Activated CD8-positive, alpha-beta memory T cell treated with anti-CD3 and anti-CD28 coated beads for 48 hours (primary cell): ENCODE results near the gene C11orf52.

Experiments
- DNase-seq, 3 experiments: peaks; one replicate each; pipeline ENCODE4 v3.0.0-alpha.2; 2020; ENCODE audit warnings: low read depth in 2 of 3, low spot score in 2 of 3

C11orf52 gene

DNA sequence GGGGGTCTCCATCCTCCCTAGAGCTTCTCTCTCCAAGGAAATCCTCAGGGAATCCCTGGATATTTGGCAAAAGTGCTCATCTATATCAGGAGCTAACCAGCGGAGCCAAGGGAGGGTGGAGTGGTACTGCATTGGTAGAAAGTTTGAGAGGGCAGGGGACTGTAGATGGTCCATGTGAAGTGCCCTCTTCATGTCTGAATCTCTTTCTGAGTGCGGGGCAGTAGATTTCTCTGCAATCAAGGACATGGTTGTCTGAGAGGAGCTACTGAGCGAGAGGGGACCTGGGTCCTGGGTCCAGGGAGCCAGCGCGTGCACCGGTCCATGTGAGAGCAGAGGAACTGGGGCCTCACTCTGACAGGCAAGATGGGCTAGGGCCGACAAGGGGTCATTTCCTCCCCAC is 19.1 kb downstream of the C11orf52 start:
- DNase-seq = no peak

DNA sequence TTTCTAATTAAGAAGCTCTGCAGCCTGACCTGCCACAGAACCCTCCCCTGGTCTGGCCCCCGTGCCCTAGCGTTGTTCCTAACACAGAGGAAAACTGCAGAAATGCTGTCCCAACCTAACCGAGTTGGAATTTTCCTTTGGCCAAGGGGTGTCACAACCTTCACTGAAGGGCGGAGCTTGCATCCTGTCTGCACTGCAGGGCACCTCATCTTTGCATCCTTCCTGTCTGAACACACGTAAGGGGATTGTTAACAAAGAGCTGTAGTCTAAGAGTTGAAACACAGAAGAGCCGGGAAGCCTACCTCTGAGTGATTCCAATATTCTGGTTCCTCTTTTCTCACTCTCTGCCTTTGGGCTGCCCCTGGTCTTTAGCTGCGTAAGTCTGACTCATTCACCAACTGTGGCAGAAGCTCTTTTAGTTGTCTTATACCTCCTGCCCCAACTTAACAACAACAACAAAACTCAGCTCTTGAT is 20.0 kb downstream of the C11orf52 start:
- no peak for DNase-seq

DNA sequence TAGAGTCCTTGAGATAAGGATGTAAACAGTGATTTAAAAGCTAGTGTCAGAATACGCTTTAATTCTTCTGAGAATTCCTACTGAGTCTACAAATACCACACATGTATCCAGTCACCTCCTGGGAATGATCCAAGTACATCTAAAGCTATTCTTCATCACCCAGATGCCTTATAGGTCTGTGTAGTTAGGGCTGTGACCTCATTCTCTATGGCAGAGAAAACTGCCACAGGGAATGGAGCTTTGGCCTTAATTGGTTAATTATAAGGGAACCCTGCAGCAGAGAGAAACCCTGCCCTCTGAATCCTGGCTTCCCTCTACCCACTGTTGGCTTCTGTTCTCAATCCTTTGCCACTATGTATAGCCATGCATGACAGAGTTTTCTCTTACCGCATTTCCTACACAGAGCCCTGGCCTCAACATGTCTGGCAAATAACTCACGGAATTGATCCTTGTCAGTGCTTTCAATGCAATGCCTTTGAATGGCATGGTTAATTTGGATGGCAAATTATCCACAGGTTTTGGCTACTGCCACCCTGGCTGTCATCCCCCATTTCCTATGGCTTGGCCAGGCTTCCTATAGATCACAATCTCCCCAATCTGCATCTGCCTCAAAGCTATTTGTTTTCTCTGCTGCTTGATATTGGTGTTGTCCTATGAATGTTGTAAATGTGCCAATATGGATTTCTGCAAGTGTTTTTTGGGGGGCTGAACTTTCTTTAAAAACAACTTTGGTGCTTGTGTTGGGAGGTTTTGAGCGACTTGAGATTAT is 21.3 kb downstream of the C11orf52 start:
- DNase-seq = no peak

DNA sequence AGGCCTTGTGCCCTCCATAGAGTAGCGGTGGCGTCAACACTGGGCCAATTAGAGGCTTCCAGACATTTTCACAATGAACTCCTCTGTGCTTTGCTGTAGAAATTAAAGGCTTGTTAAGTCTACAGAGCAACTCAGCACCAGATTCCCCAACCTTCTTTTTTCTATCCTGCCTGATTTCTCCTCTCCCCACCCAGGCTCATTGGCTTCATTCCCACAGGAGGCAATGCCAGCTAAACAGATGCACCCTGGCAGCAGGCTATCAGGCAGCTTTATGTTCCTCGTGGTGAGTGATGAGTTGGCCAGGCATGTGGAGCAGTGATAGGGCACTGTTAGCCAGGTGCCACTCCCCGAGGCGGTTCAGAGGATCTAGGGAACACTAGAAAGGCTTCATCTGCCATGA is 23.2 kb downstream of the C11orf52 start:
- DNase-seq = no peak

DNA sequence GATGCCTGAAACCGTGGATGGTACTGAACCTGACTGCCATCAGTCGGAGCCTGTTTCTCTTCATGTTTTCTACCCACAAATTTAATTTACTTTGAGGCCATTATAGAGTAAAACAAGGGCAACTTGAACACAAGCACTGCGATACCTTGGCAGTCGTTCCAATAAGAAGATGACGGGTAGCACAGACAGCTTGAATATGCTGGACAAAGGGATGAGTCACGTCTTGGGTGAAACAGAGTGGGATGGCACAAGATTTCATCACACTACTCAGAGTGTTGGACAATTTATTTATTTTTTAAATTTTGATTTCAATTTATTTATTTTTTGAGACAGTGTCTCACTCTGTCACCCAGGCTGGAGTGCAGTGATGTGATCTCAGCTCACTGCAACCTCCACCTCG is 24.1 kb downstream of the C11orf52 start:
- DNase-seq = no peak

DNA sequence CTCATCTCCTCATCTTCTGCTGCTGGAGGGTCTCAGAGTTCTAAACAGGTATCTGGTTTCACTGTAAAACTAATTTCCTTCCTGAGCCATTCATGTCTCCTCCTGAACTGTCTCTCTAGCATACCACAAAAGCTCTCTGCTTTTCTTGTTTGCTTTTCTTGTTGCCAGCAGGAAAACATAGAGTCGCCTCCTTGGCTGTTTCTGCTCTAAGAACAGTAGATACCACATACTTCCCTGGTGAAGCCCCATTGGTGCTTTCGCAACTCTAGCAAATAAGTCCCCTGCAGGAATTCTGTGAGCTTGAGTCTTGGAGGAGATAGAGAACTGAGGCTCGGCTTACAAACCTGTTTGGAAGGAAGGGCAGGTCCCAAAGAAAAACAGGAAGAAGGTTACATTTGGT is 25.4 kb downstream of the C11orf52 start:
- no peak for DNase-seq

DNA sequence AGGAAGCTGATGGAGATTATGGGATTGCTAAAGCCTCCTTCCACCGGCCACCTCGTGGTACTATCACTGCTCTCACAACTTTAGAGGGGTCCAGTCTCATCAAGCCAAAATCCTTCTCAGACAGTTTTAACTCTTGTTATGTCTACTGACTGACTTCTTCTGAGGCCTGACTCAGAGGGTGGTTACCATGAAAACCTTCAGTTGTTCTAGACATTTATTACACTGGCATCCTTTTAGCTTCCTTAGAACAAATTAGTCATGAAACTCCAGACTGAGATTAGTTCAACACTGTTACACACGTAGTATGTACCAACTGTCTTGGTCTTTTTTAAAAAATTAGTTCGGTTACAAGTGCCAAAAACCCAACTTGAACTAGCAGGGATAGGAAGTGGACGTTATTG is 25.9 kb downstream of the C11orf52 start:
- no peak for DNase-seq

DNA sequence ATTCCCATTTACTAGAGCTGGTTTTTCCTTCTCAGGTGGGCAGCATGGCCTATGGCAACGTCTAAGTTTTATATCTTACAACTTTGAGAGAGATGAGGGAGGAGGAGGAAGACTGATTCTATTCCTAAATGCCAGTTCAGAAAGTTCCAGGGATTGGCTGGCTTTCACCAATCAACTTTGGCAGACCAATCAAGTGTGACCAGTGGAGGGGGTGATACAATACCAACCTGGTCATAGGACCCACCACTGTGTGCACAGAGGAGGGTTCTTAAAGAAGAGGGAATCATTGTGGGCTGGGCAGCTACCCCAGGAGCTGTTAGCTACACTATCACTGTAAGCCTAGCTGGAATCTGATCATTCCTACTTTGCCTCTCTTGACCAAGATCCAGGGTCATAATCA is 26.5 kb downstream of the C11orf52 start:
- no peak for DNase-seq

DNA sequence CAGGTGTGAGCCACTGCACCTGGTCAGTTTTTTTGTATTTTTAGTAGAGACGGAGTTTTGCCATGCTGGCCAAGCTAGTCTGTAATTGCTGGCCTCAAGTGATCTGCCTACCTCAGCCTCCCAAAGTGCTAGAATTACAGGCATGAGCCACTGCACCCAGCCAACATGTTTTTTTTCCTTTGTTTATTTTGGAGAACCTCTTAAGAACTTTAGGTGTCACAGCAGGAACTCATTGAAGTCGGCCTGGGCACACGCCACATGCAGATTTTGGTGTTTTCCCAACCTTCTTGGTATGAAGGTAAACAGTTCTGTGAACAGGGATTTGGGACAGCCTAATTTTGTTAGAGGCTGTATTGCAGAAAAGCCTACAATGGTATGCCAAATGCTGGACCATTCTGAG is 27.8 kb downstream of the C11orf52 start:
- DNase-seq = no peak

DNA sequence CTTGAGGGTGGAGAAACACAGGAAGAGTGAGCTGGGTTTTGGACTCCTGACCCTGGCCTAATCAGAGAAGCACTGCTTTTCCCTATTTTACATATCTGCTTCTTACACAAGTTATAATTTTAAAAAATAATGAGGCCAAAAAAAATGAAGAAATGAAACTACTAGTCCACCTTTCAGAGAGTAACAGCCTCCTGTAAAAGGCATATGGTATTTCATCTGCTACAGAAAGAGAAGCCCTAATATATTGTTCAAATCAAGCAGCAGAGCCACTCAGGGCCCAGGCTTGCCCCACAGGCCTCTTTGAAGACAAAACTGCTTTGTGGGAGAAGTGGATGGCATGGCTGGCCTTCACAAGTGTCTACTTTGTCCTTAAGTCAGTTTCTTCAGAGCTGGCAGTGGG is 28.4 kb downstream of the C11orf52 start:
- DNase-seq = no peak

DNA sequence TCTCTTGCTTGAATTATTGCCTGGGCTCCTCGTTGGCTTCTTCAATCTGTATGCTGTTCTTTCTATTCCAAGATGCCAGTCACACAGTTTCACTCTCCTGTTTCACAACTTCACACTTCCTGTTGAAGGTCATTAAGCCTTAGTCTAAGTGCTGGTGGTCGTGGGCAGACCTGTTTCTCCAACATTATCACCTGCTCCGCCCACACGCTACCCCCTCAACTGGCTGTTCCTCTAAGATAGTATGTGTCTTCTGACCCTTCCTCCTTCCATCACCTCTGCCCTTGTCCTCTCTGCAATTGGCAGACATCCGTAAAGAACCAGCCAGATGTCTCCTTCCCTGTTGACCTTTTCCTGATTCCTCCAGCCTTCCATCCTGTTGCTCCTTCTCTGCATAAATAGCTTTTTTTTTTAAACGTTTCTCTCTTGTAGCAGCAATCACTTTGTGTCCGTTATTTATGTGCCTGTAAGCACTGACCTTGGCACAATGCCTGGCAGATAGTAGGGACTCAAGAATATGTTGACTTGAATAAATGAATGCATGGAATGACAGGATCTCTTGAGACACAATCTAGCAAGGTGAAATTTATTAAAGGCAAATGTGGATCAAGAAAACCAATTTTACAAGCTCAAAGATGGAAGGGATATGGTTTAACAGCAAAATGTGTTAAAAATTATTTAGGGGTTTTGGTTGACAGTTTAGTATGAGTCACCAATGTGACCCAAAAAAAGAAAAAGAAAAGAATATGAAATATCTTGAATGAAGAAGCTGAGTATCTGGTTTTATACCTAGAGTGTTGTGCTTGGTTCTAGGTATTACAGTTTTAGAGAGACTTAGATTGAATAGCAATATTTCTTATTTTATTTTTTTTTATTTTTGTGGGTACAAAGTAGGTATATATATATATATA is 31.1 kb downstream of the C11orf52 start:
- DNase-seq = no peak

DNA sequence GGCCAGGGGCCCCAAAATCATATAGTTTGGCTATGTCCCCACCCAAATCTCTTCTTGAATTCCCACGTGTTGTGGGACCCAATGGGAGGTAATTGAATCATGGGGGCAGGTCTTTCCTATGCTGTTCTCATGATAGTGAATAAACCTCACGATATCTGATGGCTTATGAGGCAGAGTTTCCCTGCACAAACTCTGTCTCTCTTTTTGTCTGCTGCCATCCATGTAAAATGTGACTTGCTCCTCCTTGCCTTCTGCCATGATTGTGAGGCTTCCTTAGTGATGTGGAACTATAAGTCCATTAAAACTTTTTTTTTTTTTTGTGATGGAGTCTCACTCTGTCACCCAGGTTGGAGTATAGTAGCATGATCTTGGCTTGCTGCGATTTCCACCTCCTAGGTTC is 32.9 kb downstream of the C11orf52 start:
- no peak for DNase-seq

DNA sequence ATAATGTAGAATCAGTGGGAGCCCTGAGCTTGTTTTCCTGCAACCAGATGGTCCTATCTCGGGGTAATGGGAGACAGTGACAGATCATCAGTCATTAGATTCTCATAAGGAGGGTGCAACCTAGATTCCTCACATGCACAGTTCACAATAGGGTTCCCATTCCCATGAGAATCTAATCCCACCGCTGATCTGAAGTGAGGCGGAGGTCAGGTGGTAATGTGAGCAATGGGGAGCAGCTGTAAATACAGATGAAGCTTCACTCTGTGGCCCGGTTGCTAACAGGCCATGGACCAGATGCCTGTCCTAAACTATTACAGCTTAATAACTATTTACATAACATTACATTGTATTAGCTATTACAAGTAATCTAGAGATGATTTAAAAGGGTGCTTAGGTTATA is 35.4 kb downstream of the C11orf52 start:
- DNase-seq = no peak

DNA sequence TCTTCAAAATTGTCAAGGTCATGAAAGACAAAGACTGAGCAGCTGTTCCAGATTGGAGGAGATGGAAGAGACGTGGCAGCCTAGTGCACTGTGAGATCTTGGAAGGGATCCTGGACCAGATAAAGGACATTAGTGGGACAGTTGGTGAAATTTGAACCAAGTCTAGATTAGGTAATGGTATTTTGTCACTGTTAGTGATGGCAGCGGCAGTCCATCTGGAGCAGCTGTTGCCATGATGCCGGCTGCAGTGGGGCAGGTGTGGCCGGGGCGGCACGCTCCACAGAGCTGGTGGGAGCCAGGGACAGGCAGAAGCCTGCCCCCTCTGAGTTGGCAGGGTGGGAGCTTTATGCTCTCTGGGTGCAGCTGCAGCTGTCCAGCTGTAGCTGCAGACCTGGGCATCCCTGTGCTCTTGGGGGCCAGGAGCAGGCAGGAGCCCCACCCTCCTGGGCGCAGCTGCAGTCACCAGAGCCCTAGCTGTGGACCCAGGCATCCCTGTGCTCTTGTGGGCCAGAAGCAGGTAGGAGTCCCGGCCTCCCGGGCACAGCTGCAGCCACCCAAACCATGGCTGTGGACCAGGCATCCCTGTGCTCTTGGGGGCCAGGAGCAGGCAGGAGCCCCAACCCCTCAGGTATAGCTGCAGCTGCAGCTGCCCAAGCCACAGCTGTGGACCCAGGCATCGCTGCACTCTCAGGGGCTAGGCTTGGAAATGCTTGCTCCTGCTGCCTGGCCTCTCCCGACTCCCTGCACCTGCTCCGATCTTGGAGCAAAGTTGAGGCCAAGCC is 39.1 kb downstream of the C11orf52 start:
- no peak for DNase-seq

DNA sequence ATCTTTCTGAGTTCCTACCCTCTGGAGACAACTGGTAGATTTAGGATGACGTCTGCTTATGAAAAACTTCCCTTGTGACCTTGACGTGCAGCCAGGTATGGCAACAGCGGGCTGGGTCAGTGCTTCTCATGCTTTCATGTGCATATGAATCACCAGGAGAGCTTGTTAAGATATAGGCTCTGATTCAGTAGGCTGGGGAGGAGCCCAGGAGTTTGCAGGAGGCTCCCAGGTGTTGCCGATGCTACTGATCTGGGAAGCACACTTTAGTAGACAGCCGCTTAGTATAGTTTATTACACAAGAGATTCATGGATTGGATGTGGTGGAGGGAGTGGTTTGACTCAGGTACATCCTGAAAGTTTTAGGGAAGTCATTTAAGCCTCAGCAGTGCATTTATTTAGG is 42.2 kb downstream of the C11orf52 start:
- no peak for DNase-seq

DNA sequence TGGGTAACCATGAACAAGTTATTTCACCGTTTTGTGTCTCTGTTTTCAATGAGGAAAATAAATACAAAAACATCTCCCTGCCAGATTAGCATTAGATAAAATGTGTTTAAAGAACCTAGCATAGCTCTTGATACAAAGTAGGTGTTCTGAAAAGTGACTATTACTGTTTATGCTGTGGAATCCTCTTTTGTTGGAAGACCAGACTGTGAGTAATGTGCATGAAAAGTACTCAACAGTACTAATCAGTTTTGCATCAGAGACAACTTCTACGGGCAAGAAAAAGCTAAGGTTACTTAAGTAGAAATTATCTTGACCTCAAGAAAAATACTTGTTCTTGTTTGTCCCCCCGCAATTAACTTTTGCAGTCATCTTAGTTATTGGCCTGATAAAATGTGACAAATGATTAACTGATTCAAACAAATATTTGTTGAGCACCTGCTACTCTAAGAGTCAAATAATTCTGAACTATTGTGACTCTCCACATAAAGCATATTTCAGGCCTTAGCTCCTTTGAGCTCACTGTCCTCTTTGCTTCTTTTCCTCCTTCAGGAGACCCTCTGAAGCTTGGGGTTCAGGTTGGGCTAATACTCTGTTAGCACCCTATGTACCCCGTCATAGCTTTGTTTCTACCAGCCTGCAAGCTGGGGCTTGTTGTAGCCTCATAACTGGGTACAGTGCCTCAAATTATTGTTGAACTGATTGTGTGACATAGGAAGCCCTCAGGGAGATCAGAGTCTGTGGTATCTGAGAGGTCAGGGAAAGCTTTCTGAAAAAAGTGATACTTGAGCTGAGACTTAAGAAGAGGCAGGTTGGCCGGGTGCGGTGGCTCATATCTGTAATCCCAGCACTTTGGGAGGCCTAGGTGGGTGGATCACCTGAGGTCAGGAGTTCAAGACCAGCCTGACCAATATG is 42.9 kb downstream of the C11orf52 start:
- no peak for DNase-seq

DNA sequence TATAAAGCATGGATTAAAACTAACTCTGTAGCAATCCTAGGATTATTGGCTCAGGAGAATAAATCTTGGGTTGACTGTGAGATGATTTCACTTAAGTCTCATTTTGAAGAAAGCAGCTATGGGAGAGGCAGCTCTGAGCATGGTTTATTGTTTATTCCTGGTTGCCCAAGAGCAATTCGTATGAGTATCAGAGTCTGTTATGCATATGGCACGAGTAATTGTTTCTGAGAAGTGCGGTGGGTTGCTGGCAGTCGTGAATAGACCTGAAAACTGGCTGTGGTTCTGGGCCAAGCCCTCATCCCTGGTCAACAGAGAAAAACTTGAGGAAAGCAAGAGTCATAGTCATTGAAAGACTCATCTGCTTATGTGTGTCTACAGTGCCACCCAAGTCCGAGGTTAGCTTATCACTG is 45.2 kb downstream of the C11orf52 start:
- no peak for DNase-seq

DNA sequence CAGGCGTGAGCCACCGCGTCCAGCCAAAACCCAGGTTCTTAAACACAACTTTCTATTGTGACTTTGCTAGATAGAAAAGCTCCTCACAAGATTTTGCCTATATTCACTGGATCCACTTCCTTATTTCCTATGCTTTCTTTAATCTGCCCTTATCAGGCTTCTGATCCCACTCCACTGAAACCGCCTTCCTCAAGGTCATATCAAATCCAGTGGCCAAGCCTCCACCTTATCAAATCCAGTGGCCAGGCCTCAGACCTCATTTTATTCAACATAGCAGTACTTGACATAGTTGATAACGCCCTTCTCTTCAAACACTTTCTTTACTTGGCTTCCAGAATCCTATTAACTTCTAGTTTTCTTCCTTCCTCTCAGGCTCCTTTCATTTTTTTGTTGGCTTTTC is 48.0 kb downstream of the C11orf52 start:
- DNase-seq = no peak

DNA sequence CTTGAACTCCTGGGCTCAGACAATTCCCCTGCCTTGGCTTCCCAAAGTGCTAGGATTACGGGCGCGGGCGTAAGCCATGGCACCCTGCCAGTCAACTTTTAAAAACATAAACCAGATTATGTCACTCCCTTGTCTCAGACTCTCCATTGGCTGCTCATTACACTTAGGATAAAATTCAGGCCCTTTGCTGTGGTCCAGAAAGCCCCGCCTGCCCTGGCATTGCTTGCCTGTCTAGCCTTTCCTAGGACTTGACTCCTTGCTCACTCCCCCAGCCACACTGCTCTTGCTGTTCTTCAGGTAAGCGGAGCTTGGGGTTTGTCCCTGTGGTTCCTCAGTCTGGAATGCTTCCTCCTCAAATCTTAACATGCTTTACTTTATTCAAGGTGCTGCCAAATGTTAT is 48.9 kb downstream of the C11orf52 start:
- no peak for DNase-seq

DNA sequence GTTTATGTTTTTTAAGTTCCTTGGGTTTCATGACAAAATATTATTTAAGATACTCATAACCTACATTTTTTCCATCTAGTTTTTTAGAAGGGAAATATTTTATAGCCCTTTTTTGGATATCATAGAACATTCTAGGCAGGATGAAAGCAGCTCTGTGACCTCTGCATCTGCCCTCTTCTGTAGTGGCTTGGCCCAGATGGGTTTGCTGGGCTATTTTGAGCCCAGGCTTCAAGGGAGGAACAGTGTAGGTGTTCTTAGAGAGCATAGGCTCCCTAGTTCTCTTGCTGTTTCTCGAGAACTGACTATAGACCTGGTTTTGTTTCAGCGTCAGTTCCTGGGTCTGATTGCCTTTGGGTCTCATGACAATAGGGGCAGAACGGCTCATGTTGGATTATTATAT is 50.6 kb downstream of the C11orf52 start:
- no peak for DNase-seq

DNA sequence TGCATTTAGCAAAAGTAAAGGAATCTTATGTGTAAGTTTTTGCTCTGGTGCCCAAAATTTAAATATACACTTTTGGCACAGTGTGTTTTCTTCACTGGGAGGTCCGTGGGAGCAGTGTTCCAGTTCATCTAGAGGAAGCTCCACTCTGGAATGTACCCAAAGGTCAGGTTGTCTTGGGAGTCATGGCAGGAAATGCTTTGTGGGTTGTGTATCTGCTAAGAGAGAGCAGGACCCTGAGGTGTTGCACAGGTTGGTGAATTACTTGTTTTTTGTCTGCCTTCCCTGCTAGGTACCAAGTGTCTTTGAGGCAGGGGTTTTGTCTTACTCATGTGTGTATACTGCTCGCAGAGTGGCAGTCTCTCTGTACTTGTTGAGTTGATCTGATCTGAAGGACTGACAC is 55.7 kb downstream of the C11orf52 start:
- DNase-seq = no peak
